Spleen (tissue), 7 donors: ENCODE data around the gene UBA6.

Experiments used
- CTCF ChIP-seq, 11 experiments: fragments of 200-600 bp in 7 of 11; fragments of 450-650 bp in 4 of 11; sonication (generic) in 4 of 11; IDR thresholded peaks in 8 of 11; conservative IDR thresholded peaks in 3 of 11; 1 replicate in 7 of 11; 2 replicates in 4 of 11; pipeline versions ENCODE4 v1.4.0 to v1.8.0; 2016 to 2021; ENCODE audit warnings: antibody characterized with exemption in 11 of 11, inconsistent platforms in 4 of 11, mild to moderate bottlenecking in 1 of 11
- POLR2AphosphoS5 ChIP-seq, 3 donors: sonication (generic); formaldehyde crosslinking; IDR thresholded peaks; one replicate each; pipeline ENCODE4 v1.5.1; 2017; ENCODE audit warnings: antibody characterized with exemption in 3 of 3
- donor health status: DM: no; HTN: no; CAD: no; lungs with moderate emphysema.
- donor health status: DM: no; HTN: no; CAD: no.
- donor health status: DM: no; HTN: no; CAD: no.

- TF ChIP-seq CTCF (IDR thresholded peaks at IDR 0.05 in 8 of 11, conservative IDR thresholded peaks at IDR 0.05 in 3 of 11), result peak; percentile 34 to 84 (median 65)
- peak; percentile 87 to 92 (median 89) for TF ChIP-seq POLR2AphosphoS5 (IDR thresholded peaks at IDR 0.05)
These were observed at the start of gene UBA6 for GRCh38 chr4:67700738-67701516.
